Spleen (tissue), 7 donors: ENCODE measurements around the gene FBLN1.

Source experiments
- CTCF ChIP-seq, 11 experiments: fragments of 200-600 bp in 7 of 11; fragments of 450-650 bp in 4 of 11; sonication (generic) in 4 of 11; IDR thresholded peaks in 8 of 11; conservative IDR thresholded peaks in 3 of 11; 1 replicate in 7 of 11; 2 replicates in 4 of 11; pipeline versions ENCODE4 v1.4.0 to v1.8.0; 2016 to 2021; ENCODE audit warnings: antibody characterized with exemption in 11 of 11, inconsistent platforms in 4 of 11, mild to moderate bottlenecking in 1 of 11
- POLR2A ChIP-seq, 3 donors: fragments of 450-650 bp; IDR thresholded peaks; one replicate each; pipeline ENCODE4 v1.5.1; 2017; ENCODE audit warnings: antibody characterized with exemption in 3 of 3, mild to moderate bottlenecking in 1 of 3
- POLR2AphosphoS5 ChIP-seq, 3 donors: sonication (generic); formaldehyde crosslinking; IDR thresholded peaks; one replicate each; pipeline ENCODE4 v1.5.1; 2017; ENCODE audit warnings: antibody characterized with exemption in 3 of 3
- donor health status: DM: no; HTN: no; CAD: no; lungs with moderate emphysema.
- donor health status: DM: no; HTN: no; CAD: no.
- donor health status: DM: no; HTN: no; CAD: no.

GRCh38 chr22:45469281-45470073 lies 33.2 kb upstream of the FBLN1 start:
- TF ChIP-seq POLR2AphosphoS5 (IDR thresholded peaks at IDR 0.05) (no peak), CTCF (IDR thresholded peaks at IDR 0.05 in 8 of 11, conservative IDR thresholded peaks at IDR 0.05 in 3 of 11) (no peak), POLR2A (IDR thresholded peaks at IDR 0.05) (no peak)
